A673 (cell line): ENCODE results near the gene ACSL4.

Experiments used
- CTCF ChIP-seq: fragments of 300-800, 200-600 bp; sonication (generic); conservative IDR thresholded peaks from 2 replicates; pipeline ENCODE4 v1.5.1; 2017; ENCODE audit warnings: low read depth, mild to moderate bottlenecking, antibody characterized with exemption, low read length, moderate library complexity, mixed read lengths
- EZH2 ChIP-seq: fragments of 200-600 bp; sonication (generic); IDR thresholded peaks from 2 replicates; pipeline ENCODE4 v1.6.1; 2017; ENCODE audit warnings: borderline replicate concordance, low read depth, mild to moderate bottlenecking, mixed read lengths, antibody characterized with exemption, low read length; ENCODE audit not compliant: poor library complexity, severe bottlenecking

DNA sequence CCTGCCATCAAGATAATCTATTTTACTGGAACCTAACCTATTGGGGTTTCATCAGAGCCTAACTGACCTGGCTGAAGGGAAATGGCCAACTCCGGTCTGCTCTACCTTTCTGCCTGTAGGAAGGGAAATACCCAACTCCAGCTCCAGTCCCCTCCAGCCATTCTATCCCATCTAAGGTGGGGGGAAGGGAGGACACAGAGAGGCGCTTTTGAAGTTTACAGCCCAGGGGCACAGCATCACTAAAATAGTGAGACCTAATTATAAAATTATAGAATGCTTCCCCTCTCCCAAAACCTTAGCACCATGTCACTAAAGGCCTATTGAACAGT is 27.8 kb upstream of the ACSL4 start:
- no peak for TF ChIP-seq CTCF
- no peak for TF ChIP-seq EZH2
